H1 (cell line): ENCODE results near the gene ZNF518B. TPM values are rescaled to one million over a fixed set of nuclear protein-coding genes. Genes with fewer than 3 reads are reported as not detected.

ENCODE experiments used
- CTCF ChIA-PET: fragments of 300-600 bp; sonication (Branson Sonifier 250); formaldehyde crosslinking; loops from one replicate; lab custom pipeline; 2021; ENCODE audit not compliant: partially characterized antibody; lab: Charles Lee
- POLR2A ChIA-PET: fragments of 300-600 bp; sonication (Branson Sonifier 250); formaldehyde crosslinking; loops from one replicate; lab custom pipeline; 2021; ENCODE audit warnings: inconsistent platforms; ENCODE audit not compliant: partially characterized antibody; lab: Charles Lee
- DNase-seq, 2 experiments: peaks; one replicate each; pipeline versions ENCODE4 v3.0.0 to v3.0.0-alpha.2; 2010 to 2022; ENCODE audit warnings: low spot score in 2 of 2, low read depth in 1 of 2, mixed read lengths in 1 of 2
- FAIRE-seq: peaks from 2 replicates; lab custom pipeline; 2011; peaks lifted over from hg19 to GRCh38; lab: Jason Lieb, UNC
- H2AFZ ChIP-seq: 2 replicates; pipeline ENCODE4 v1.8.1; 2012; ENCODE audit warnings: low read length, inconsistent platforms
- H2AK5ac ChIP-seq: 2 replicates; pipeline ENCODE4 v1.6.1; 2013; ENCODE audit warnings: low read depth, low read length
- H2BK120ac ChIP-seq: replicated peaks from 2 replicates; pipeline ENCODE3; 2013; ENCODE audit warnings: low read depth, low read length, inconsistent platforms
- H2BK12ac ChIP-seq: 2 replicates; pipeline ENCODE4 v1.6.1; 2013; ENCODE audit warnings: low read depth, low read length
- H2BK15ac ChIP-seq: 2 replicates; pipeline ENCODE4 v1.6.1; 2013; ENCODE audit warnings: low read length
- H2BK20ac ChIP-seq: 2 replicates; pipeline ENCODE4 v1.6.1; 2013; ENCODE audit warnings: low read length
- H2BK5ac ChIP-seq: 2 replicates; pipeline ENCODE4 v1.6.1; 2013; ENCODE audit warnings: low read depth, low read length
- H3K14ac ChIP-seq: 2 replicates; pipeline ENCODE4 v1.6.1; 2013; ENCODE audit warnings: inconsistent platforms; ENCODE audit not compliant: insufficient read length
- H3K18ac ChIP-seq: 2 replicates; pipeline ENCODE4 v1.6.1; 2013; ENCODE audit warnings: low read length; ENCODE audit errors: extremely low read depth
- H3K23ac ChIP-seq: 2 replicates; pipeline ENCODE4 v1.6.1; 2013; ENCODE audit warnings: inconsistent platforms; ENCODE audit not compliant: insufficient read length
- H3K23me2 ChIP-seq: 2 replicates; pipeline ENCODE4 v1.6.1; 2013; ENCODE audit warnings: low read depth, low read length
- H3K27ac ChIP-seq: 2 replicates; pipeline ENCODE4 v1.6.1; 2011; ENCODE audit warnings: low read depth, low read length, inconsistent platforms
- H3K27me3 ChIP-seq, 4 experiments: replicated peaks in 1 of 4; 1 replicate in 1 of 4; 2 replicates in 3 of 4; pipeline versions ENCODE4 v1.6.1 to v1.8.1; 2011 to 2013; ENCODE audit warnings: low read length in 3 of 4, mild to moderate bottlenecking in 3 of 4, inconsistent platforms in 2 of 4, mixed read lengths in 2 of 4, moderate library complexity in 1 of 4; ENCODE audit not compliant: control insufficient read depth in 3 of 4, insufficient read depth in 3 of 4; ENCODE audit errors: extremely low read depth in 1 of 4
- H3K36me3 ChIP-seq, 4 experiments: 2 replicates each; pipeline versions ENCODE4 v1.6.1 to v1.8.1; 2011 to 2013; ENCODE audit warnings: mild to moderate bottlenecking in 4 of 4, low read length in 3 of 4, moderate library complexity in 2 of 4, control low read depth in 1 of 4, inconsistent platforms in 1 of 4; ENCODE audit not compliant: insufficient read depth in 4 of 4, control insufficient read depth in 2 of 4
- H3K4ac ChIP-seq: replicated peaks from 2 replicates; pipeline ENCODE3; 2013; ENCODE audit warnings: low read length, low read depth, mixed read lengths, inconsistent platforms; ENCODE audit not compliant: insufficient read length
- H3K4me1 ChIP-seq, 4 experiments: replicated peaks in 1 of 4; 1 replicate in 1 of 4; 2 replicates in 3 of 4; pipeline versions ENCODE4 v1.6.1 to v1.8.1; 2011 to 2013; ENCODE audit warnings: low read length in 3 of 4, inconsistent platforms in 2 of 4, mixed read lengths in 1 of 4; ENCODE audit not compliant: insufficient read depth in 4 of 4, control insufficient read depth in 3 of 4
- H3K4me2 ChIP-seq, 2 experiments: 2 replicates each; pipeline versions ENCODE4 v1.6.1 to v1.8.1; 2011 to 2013; ENCODE audit warnings: low read depth in 2 of 2, low read length in 2 of 2, control low read depth in 1 of 2, inconsistent platforms in 1 of 2, mild to moderate bottlenecking in 1 of 2; ENCODE audit not compliant: insufficient read depth in 1 of 2
- H3K4me3 ChIP-seq, 4 experiments: fragments of 200-600, 300-600 bp in 1 of 4; sonication (generic), shearing (Covaris generic), sonication (Bioruptor Twin) in 1 of 4; 2 replicates each; pipeline versions ENCODE4 v1.5.1 to v1.8.1; 2011 to 2016; ENCODE audit warnings: low read length in 4 of 4, low read depth in 3 of 4, control low read depth in 2 of 4, inconsistent platforms in 2 of 4, mild to moderate bottlenecking in 2 of 4, mixed read lengths in 1 of 4, moderate library complexity in 1 of 4; ENCODE audit not compliant: insufficient read depth in 2 of 4; ENCODE audit errors: extremely low read depth in 1 of 4
- H3K56ac ChIP-seq: replicated peaks from 2 replicates; pipeline ENCODE3; 2013; ENCODE audit warnings: low read depth, mild to moderate bottlenecking, mixed read lengths, low read length, inconsistent platforms; ENCODE audit not compliant: insufficient read length
- H3K79me1 ChIP-seq: 2 replicates; pipeline ENCODE4 v1.6.1; 2013; ENCODE audit warnings: low read depth, low read length, control low read depth
- H3K79me2 ChIP-seq, 2 experiments: 2 replicates each; pipeline versions ENCODE4 v1.6.1 to v1.8.1; 2012 to 2013; ENCODE audit warnings: low read length in 2 of 2, mild to moderate bottlenecking in 2 of 2, inconsistent platforms in 1 of 2; ENCODE audit not compliant: insufficient read depth in 2 of 2, control insufficient read depth in 1 of 2
- H3K9ac ChIP-seq, 4 experiments: replicated peaks in 1 of 4; 1 replicate in 1 of 4; 2 replicates in 3 of 4; pipeline versions ENCODE4 v1.6.1 to v1.8.1; 2011 to 2013; ENCODE audit warnings: low read depth in 3 of 4, low read length in 3 of 4, control low read depth in 2 of 4, mild to moderate bottlenecking in 2 of 4, moderate library complexity in 2 of 4, inconsistent platforms in 1 of 4; ENCODE audit errors: extremely low read depth in 1 of 4
- H3K9me3 ChIP-seq, 2 experiments: 2 replicates each; pipeline versions ENCODE4 v1.6.1 to v1.8.1; 2012 to 2013; ENCODE audit warnings: mild to moderate bottlenecking in 2 of 2, moderate library complexity in 2 of 2, control low read depth in 1 of 2, inconsistent platforms in 1 of 2, low read depth in 1 of 2, low read length in 1 of 2, mixed read lengths in 1 of 2; ENCODE audit not compliant: insufficient read depth in 2 of 2
- H4K20me1 ChIP-seq, 2 experiments: replicated peaks in 1 of 2; 2 replicates each; pipeline versions ENCODE3 to v1.8.1; 2011 to 2013; ENCODE audit warnings: inconsistent platforms in 2 of 2, low read length in 2 of 2, mild to moderate bottlenecking in 1 of 2; ENCODE audit not compliant: insufficient read depth in 2 of 2, control insufficient read depth in 1 of 2
- H4K5ac ChIP-seq: 2 replicates; pipeline ENCODE4 v1.6.1; 2013; ENCODE audit warnings: low read length, low read depth, mixed read lengths, inconsistent platforms; ENCODE audit not compliant: insufficient read length
- H4K8ac ChIP-seq: 2 replicates; pipeline ENCODE4 v1.8.0; 2013; ENCODE audit warnings: mild to moderate bottlenecking, moderate library complexity, low read length, inconsistent platforms; ENCODE audit not compliant: insufficient read depth; ENCODE audit errors: extremely low read depth
- H4K91ac ChIP-seq: replicated peaks from 2 replicates; pipeline ENCODE3; 2013; ENCODE audit warnings: low read length, mixed read lengths, inconsistent platforms; ENCODE audit not compliant: insufficient read length
- POU5F1 ChIP-seq: IDR thresholded peaks from 2 replicates; pipeline ENCODE4 v1.6.1; 2011; ENCODE audit warnings: low read depth, mild to moderate bottlenecking, low read length, moderate library complexity
- SP2 ChIP-seq: IDR thresholded peaks from 2 replicates; pipeline ENCODE4 v1.6.1; 2012; ENCODE audit warnings: mild to moderate bottlenecking, low read length, inconsistent platforms
- WGBS, 2 experiments: shearing (Covaris generic) in 1 of 2; methylation state at CpG; one replicate each; pipeline versions ENCODE4 v1.1.6 to v1.1.7; 2013 to 2015; ENCODE audit warnings: low lambda C conversion rate in 2 of 2, mixed read lengths in 2 of 2, inconsistent platforms in 1 of 2, low coverage in 1 of 2, missing lambda C conversion rate in 1 of 2; ENCODE audit not compliant: insufficient replicate concordance in 2 of 2, insufficient coverage in 1 of 2, insufficient read length in 1 of 2; ENCODE audit errors: extremely low coverage in 1 of 2, missing lambda C conversion rate in 1 of 2; 5-methylcytosine and 5-hydroxymethylcytosine counted together
- polyA plus RNA-seq, 7 experiments: library from polyadenylated mRNA; depleted of rRNA in 3 of 7; stranded (reverse) in 5 of 7; unstranded in 2 of 7; fragments of >200 nt in 5 of 7; fragments of 200-250 nt in 2 of 7; gene quantifications; 1 replicate in 5 of 7; 2 replicates in 1 of 7; 4 replicates in 1 of 7; pipeline versions ENCODE4 v1.2.1 to v1.2.3, GENCODE V29; 2011 to 2013; ENCODE audit warnings: missing spikeins in 2 of 7, mixed read lengths in 2 of 7
- total RNA-seq: library from RNA; stranded (reverse); fragmentation: NEBNext Ultra II Directional; extraction: Animal tissue kit (Norgen Biotek cat#: 25700); gene quantifications from 2 replicates; pipeline ENCODE4 v1.2.1, GENCODE V29; 2021

The ZNF518B gene
- total and polyA plus RNA-seq, 2 of the 8 experiments (the other 6 are each of a cell fraction or from before 2014, with no cell fraction given) = 2.9 to 9.0 TPM

DNA sequence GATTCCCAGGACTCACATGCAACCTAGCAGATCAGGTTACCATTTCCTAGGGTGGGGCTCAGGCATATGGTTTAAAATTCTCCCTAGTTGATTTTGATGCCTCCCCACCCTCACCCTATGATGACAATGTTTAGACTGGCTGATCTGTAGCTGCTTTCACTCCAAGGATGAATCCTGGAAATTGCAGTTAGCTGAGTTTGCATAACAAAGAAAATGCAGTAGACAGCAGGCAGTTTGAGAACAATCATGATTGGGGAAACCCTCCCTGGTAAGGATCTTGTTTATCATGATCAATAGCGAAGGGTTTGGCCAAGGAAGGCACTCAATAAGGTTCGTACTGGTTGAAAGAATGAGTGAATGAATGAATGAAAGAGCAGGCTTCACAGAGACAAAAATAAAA lies 2.1 kb downstream of the ZNF518B start:
- Histone ChIP-seq H3K27me3 (peaks cover 30 to 51% (median 45%) of the 10 kb centered on the region in 4 experiments), H4K8ac (no peak overlapping the region), H4K5ac (no peak overlapping the region)
- TF ChIP-seq SP2 (no peak), POU5F1 (peak; percentile 88)
- TF ChIP-seq, all 59 proteins: peak for 1
- Histone ChIP-seq H2BK15ac (no peak overlapping the region), H3K4me1 (peaks cover 10 to 17% (median 12%) of the 10 kb centered on the region in 4 experiments), H3K36me3 (peaks cover 2 to 3% (median 3%) of the 10 kb centered on the region in 4 experiments; a peak in 2 of 8 replicates), H3K4me2 (peak overlapping the region; percentile 29 to 69; a peak in 3 of 4 replicates), H3K79me1 (no peaks in the 10 kb centered on the region), H3K14ac (no peak overlapping the region), H2BK20ac (no peak overlapping the region), H3K79me2 (no peaks in the 10 kb centered on the region), H3K4ac (no peak overlapping the region), H3K4me3 (peak overlapping the region in 1 of 4 experiments; percentile 12; a peak in 1 of 8 replicates), H3K23me2 (peaks cover 4% of the 10 kb centered on the region; the same call in 1 of the 2 replicates), H3K18ac (no peak overlapping the region), H2BK5ac (no peak overlapping the region), H3K9ac (no peak overlapping the region), H3K27ac (no peak overlapping the region), H2BK12ac (no peak overlapping the region), H3K23ac (no peak overlapping the region), H2AK5ac (no peak overlapping the region), H3K9me3 (no peaks in the 10 kb centered on the region), H4K91ac (no peak overlapping the region), H2AFZ (no peak overlapping the region), H3K56ac (no peak overlapping the region), H4K20me1 (peaks cover 8 to 10% of the 10 kb centered on the region in 2 experiments), H2BK120ac (no peak overlapping the region)
- CTCF ChIA-PET = interaction anchor here (0.5 to 1.9 kb wide), 2 partner anchors 71 to 149 kb away, joined by 3 to 5 read pairs; no protein-coding TSS in a partner anchor
- WGBS, 2 experiments = 68% methylated on average over 2 of the region's 2 CpGs; no CpG with 5 or more reads in 1 of the 2 experiments
- DNase-seq = no peak
- peak; percentile 57 for FAIRE-seq
- POLR2A ChIA-PET = no interaction called here
